Measurements from ENCODE around the gene GPR33. TPM values are rescaled to one million over a fixed set of nuclear protein-coding genes. Genes with fewer than 3 reads are reported as not detected.

Gene GPR33
- total RNA-seq, 4 donors from 2014 or later = not detected

DNA sequence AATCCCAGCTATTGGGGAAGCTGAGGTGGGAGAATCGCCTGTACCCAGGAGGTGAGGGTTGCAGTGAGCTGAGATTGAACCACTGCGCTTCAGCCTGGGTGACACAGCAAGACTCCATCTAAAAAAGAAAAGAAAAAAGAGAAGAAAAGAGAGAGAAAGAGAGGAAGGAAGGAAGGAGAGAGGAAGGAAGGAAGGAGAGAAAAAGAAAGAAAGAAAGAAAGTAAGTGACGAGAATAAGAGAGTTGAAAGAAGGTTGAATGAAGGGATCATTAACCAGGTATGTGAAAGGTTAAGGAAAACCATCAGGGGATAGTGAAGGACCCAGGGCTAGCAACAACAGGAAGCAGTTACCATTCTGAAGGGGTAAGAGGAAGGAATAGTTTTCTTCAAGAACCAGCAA lies 26.3 kb downstream of the GPR33 start:
- ATAC-seq (ENCODE audit: low FRiP score) (no peak), DNase-seq (ENCODE audit: low spot score) (no peak)
- TF ChIP-seq, protein P1, sequence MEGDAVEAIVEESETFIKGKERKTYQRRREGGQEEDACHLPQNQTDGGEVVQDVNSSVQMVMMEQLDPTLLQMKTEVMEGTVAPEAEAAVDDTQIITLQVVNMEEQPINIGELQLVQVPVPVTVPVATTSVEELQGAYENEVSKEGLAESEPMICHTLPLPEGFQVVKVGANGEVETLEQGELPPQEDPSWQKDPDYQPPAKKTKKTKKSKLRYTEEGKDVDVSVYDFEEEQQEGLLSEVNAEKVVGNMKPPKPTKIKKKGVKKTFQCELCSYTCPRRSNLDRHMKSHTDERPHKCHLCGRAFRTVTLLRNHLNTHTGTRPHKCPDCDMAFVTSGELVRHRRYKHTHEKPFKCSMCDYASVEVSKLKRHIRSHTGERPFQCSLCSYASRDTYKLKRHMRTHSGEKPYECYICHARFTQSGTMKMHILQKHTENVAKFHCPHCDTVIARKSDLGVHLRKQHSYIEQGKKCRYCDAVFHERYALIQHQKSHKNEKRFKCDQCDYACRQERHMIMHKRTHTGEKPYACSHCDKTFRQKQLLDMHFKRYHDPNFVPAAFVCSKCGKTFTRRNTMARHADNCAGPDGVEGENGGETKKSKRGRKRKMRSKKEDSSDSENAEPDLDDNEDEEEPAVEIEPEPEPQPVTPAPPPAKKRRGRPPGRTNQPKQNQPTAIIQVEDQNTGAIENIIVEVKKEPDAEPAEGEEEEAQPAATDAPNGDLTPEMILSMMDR (IDR thresholded peaks at IDR 0.05) = no peak

DNA sequence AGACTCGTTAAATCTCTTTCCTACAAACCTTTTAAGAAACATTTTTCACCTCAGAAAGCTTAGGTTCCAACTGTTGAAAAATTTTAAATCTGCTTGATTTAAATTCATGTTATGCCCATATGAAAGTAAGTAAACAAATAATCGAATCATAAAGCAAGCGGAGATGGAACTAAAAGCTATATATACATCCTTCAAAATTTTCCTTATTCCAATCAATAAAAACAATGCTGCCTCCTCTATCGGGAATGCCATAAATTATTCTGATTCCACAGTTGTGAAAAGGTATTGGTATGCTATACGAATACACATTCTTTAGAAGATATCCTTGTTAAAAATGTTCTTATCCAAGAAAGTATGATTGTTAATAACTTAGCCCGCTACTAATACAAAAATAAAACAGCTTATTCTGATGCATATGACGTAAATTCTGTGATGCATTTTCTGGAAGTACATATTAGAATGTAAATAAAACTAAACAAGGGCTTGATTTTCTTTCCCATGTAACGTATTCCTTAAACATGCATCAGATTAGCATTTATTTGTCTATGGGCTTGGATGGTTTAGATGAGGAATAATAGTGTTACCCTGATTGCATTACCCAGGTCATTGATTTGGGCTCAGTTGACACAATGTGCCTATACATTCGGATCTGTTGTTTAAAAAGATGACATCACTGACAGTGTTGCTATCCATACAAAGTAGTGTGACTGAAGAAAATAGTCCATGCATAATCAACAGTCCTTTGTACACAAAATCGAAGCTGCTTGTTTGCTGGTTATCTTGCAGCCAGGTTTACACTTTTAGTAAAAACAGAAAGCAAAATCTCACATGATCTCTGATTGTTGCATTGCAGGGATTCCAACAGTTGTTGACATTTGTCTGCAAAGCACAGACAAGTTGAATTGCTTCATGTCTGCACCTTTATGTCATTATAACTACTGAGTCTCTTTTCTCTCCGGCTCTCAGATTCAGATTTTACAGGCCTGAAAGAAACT lies 29.9 kb downstream of the GPR33 start:
- ATAC-seq (ENCODE audit: low FRiP score) (no peak), DNase-seq (ENCODE audit: low spot score) (no peak)
- TF ChIP-seq, protein P1 (IDR thresholded peaks at IDR 0.05) = no peak

DNA sequence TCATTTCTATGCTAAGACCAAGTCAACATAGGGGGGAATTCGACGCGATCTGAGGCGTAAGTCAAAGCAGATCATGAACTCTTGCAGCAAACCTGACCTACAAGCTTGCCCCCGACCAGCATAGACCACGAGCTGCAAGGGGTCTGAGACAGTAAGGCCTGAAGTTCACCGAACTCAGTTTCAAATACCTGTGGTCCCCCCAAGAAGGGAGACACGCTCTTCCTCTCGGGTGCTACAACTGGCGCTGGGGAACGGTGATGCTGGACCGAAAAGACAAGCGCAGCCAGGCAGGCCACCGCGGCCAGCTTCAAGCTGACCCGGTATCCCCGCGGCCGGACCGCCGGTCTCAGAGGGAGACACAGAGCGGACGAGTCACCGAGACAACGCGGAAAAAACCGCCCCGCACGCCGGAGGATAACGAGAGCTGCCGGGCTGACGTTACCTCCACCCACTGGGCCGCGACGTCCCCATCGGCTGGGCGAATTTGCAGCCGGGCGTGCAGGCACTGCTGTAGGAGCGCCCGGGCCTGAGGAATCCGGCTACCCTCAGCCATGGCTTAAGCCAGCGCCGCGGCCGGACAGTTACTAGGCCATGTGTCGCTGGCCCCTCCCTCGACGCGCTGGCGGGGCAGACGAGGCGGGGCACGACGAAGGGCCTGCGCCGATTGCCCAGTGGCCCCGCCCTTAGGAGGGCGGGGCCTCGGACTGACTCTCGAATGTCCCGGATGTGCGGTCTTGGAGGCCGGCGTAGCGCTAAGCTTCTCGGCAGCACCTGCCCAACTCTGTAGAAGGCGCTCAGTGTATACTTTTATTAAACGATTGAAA lies 30.8 kb downstream of the GPR33 start, which contains the start of gene DTD2:
TSS of gene DTD2 (minus strand) at position 666 of the 824 bp plus-strand sequence. CDS start at position 553, 113 bp downstream.
- TF ChIP-seq, protein P1 (IDR thresholded peaks at IDR 0.05) = no peak
- ATAC-seq (ENCODE audit: low FRiP score) (peak; percentile 99), DNase-seq (ENCODE audit: low spot score) (peak; percentile 84)

DNA sequence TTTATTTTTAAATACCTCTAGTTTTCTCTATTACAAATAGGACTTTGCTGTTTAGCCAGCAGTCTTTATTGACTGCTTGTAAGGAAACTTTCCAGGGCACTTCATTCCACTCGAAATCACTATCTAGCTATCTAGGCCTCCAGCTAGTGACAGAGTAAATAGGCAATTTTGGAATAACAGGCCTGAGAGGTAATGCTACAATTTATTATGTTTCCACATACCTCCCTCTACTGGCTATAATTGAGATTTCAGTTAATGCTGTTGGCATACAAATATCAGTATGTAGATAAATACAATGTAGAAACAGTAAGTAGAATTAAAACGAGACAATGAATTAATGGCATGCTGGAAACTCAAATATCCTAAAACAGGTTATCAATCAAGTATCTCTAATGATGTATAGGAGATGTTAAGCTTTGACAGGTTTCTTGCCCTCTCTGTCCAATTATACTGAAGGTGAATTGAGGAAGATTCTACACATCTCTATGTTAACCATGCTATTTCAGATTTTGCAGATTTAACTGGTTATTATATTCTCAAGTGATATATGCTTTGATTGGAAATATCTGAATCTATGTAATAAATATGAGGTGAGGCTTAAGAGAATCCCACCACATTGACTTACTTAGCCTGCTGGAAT lies 37.7 kb downstream of the GPR33 start:
- TF ChIP-seq, protein P1 (IDR thresholded peaks at IDR 0.05) = peak in 1 of 3 donors; percentile 6
- ATAC-seq (ENCODE audit: low FRiP score) = peak; percentile 77
- no peak for DNase-seq (ENCODE audit: low spot score)

DNA sequence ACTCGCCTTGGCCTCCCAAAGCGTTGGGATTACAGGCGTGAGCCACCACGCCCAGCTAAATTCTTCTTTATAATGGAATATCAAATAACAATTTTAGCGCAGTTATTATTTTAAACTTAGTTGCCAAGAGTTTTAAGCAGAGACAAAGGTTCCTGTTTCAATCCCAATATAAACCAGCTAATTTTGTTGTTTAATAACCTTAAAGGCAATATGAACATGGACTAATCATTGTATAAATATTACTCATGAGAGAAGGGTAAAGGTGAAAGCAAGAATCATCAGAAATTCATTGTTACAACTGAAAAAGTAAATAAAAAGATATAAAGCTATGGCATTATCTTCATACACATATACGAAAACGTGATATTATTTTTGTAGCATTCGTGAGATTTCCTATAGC lies 38.7 kb downstream of the GPR33 start:
- DNase-seq (ENCODE audit: low spot score) (no peak), ATAC-seq (ENCODE audit: low FRiP score) (no peak)
- TF ChIP-seq, protein P1 (IDR thresholded peaks at IDR 0.05) = no peak

DNA sequence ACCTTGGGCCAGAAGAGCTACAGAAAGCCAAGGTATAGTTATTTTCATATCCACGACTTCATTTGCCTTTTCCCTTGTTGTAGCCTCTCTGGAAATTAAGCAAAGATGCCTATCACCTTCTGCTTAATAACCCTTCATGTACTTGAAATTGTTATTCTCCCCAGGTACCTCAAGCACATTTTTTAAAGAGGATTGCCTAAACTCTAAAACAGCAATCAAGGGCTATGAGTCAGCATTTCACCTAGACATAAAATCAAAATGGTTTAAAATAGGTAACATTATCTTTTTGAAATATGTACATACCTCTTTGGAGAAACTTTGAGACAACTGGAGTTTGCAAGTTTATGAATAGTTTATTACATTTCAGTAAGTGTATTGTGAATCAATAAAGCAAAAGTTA lies 42.1 kb downstream of the GPR33 start:
- ATAC-seq (ENCODE audit: low FRiP score) (no peak), DNase-seq (ENCODE audit: low spot score) (no peak)
- TF ChIP-seq, protein P1 (IDR thresholded peaks at IDR 0.05) = no peak

All from omental fat pad (tissue), 4 donors.